NCI-H510A treated with DMSO at 0.1 percent for 48 hours (cell line): Measurements from ENCODE around the gene SELENOV.

ENCODE experiments used
- DNase-seq: peaks from one replicate; lab custom pipeline; 2025; lab: John Stamatoyannopoulos, UW

SELENOV gene

GRCh38 chr19:39520541-39521484 lies 5.9 kb downstream of the SELENOV start:
- no peak for DNase-seq

DNA sequence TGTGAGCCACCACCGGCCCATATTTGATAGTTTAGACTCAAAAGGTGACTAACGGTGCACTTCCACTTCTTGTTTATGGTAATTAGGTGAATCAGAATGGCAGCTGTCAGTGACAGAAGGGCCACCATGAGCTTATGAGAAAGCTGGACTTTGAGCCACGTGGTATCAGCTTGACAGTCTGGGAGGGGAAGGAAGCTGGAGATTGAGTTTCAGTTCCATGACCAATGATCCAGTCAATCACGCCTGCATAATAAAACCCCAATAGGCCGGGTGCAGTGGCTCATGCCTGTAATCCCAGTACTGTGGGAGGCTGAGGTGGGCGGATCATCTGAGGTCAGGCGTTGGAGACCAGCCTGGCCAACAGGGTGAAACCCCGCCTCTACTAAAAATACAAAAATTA lies 9.6 kb downstream of the SELENOV start:
- DNase-seq, result no peak

DNA sequence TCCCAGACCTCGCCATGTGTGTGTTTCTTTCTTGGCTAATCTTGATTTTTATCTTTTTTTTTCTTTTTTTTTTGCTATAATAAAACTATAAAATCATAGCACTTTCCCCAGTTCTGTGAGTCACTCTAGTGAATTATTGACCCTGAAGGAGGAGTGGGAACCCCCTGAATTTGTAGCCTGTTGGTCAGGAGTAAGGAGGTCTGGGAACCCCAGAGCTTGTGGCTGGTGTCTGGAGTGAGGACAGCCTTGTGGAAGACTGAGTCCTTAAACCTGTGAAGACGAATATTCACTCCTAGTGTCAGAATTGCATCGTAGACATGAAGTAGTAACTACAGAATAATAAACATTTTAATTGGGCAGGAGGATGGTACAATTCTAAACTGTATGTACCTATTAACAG lies 10.3 kb downstream of the SELENOV start:
- DNase-seq, result no peak

GRCh38 chr19:39531834-39532232 lies 16.9 kb downstream of the SELENOV start:
- no peak for DNase-seq

DNA sequence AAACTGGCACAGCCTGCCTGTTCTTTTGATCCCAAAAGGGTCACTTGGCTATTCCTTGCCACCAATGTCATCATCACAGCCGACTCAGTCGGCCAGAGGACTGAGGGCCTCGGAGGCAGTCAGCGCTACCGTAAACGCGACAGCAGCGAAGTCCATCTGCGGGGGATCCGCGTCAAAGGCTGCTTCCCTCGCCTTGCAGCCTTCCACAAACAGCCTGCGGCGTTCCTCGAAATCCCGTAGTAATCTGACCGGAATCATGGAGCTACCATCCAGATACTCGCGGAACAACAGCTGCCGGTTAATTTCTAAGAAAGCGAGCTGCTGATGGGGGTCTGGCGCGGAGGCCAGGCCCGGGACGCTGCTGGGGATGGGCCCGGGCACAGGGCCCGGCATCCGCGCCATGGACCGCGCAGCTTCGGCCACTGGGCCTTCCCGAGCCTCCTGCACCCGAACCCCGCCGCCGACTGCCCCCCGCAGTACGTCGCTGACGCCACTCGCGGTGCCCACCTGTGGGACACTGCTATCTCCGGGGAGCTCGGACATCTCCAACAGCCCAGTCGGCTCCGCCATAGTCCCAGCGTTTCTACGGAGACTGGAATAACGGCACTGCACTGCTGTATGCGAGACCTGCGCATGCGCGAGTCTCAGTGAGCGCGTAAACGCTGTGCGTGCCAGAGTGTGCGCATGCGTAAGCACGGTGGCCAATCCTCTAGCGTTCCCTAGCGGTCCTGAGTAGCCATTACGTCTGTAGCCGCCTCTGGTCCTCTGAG lies 17.5 kb downstream of the SELENOV start, which contains the start of gene EID2B:
EID2B (minus strand) TSS at position 620 of the 770 bp plus-strand sequence; CDS start at position 570, 50 bp downstream.
- DNase-seq, result peak; percentile 97

GRCh38 chr19:39533003-39533512 lies 18.1 kb downstream of the SELENOV start:
- DNase-seq, result no peak

GRCh38 chr19:39533791-39534190 lies 18.9 kb downstream of the SELENOV start:
- no peak for DNase-seq

GRCh38 chr19:39539165-39539517 lies 24.2 kb downstream of the SELENOV start:
- peak; percentile 11 for DNase-seq

DNA sequence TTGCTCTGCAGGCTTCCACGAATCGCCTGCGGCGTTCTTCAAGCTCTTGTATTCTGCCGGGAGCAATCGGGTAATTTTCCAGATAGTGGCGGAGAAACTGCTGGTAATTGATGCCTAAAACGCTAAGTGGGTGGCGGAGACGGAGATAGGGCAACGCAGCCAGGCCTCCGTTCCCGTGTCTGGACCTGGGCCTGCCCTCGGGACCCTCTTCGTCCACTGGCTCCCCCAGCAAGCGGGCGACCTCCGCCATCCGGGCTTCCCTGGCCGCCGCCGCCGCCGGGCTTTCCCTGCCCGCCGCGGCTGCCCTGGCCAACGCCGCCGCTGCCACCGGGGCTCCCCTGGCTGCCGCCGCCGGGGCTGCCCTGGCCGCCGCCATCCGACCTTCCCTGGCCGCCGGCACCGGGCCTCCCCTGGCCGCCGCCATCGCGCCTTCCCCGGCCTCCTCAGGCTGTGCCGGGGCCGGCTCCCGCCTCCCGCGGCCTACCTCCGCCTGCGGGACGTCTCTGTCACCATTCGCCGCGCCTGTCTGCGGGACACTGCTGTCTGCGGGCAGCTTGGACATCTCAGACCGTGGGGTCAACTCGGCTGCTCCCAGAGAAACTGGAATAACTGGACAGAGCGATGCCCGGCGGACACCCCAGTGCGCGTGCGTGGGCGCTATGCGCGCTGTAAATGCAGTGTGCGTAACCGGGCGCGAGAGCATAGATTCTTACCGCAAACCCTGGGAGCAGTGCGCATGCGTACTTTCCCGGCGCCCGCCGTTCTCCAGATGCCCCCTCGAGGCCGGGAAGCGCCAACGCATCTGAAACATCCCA lies 24.8 kb downstream of the SELENOV start, which contains the start of gene EID2:
EID2 (minus strand) TSS at position 644 of the 815 bp plus-strand sequence; CDS start at position 562, 82 bp downstream.
- peak; percentile 96 for DNase-seq

DNA sequence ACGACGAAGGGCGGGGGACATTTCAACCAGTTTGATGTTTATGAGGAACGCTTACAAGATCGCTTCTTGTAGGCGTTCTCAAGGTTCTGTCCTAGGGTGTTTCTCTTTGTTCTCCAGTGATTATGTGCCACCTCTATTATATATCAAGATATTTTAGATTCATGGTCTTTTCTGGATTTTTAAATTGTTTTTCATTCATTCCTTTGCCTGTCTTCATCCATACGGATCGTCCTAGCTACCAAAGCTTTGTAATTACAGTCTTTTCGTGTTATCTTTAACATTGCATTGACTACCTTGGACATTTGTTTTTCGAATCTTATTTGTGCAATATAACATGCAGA lies 25.4 kb downstream of the SELENOV start:
- DNase-seq, result no peak

DNA sequence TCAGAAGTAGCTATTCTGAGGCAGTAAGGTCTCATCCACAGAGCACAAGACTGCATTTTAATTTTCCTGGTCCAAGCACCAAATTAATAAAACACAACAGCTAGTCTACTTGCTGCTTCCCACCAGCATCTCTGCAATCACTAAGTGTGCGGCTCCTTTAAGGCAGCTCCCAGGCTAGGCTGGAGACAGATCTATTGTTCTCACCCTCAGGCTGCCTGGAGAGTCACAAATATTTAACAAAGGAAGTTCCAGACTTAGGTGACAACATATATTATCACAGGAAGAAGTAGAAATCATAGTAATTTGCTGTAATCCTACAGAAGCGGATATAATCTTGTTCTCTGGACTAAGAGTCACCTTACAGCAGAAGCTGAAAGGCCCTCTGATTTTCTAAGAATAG lies 27.3 kb downstream of the SELENOV start:
- DNase-seq, result no peak

- no peak for DNase-seq
Measured at GRCh38 chr19:39543477-39543857, 28.5 kb downstream of the SELENOV start.

- DNase-seq, result no peak
Measured at GRCh38 chr19:39544226-39544903, 29.4 kb downstream of the SELENOV start.

- DNase-seq, result no peak
Measured at GRCh38 chr19:39544911-39545310, 30.0 kb downstream of the SELENOV start.

DNA sequence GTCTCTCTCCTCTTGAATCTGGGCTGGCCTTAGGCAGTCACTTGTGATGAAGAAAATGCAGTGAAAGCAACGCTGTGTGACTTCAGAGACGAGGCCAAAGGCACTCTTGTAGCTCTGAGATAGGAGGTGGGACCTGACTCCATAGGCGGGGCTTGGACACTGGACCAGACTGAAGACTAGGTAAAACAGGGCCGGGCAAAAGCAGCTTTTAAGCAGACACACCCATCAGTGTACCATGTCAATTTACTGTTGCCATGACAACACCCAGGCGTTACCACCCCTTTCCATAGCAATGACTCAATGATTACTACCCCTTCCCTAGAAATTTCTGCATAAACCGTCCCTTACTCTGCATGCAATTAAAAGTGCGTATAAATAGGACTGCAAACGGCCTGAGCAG lies 31.7 kb downstream of the SELENOV start:
- DNase-seq, result no peak

- DNase-seq, result no peak
Measured at GRCh38 chr19:39550197-39550596, 35.3 kb downstream of the SELENOV start.

- DNase-seq, result no peak
Measured at GRCh38 chr19:39553082-39553652, 38.2 kb downstream of the SELENOV start.

DNA sequence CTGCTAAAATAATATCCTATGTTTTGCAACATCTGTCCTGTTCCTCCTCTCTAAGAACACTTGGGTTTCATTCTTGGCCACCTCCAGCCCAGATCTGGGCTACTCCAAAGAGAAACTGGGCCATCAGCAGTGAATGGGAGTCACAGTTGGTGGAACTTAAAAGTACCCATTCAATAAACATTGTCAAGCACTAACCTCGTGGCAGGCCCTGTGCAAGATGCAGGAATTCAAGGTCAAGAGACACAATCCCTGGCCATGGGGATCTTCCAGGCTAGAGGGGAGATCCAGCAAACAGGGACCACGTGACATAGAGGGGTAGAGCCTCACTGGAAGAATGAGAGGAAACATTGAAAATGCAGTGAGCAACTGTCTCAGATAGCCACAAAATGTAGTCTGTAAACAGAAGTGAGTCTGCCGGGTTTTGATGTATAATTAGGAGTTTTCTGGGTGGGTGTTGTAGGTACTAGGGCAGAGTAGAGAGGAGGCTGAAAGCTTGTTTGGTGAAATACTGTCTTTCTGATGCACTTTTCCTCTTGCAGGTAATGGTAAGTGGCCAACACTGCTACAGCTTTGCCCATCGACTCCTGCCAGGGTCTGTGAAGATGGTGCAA lies 39.9 kb downstream of the SELENOV start:
- DNase-seq, result no peak

- DNase-seq, result no peak
Measured at GRCh38 chr19:39555883-39556282, 40.9 kb downstream of the SELENOV start.

GRCh38 chr19:39557811-39558623 lies 43.1 kb downstream of the SELENOV start:
- DNase-seq, result peak; percentile 55
